Neutrophil (primary cell): Measurements from ENCODE around the gene RTCA.
"Not testable (repeated sequence)": the region's sequence is repeated elsewhere in the genome, so short reads cannot be mapped to it uniquely, and the experiment has no call there.

Source experiments
- H3K27ac ChIP-seq: fragments of 200-600 bp; sonication (generic); 2 replicates; pipeline ENCODE4 v1.5.1; 2016; ENCODE audit warnings: mild to moderate bottlenecking, moderate library complexity
- H3K27me3 ChIP-seq: fragments of 200-600 bp; sonication (generic); 2 replicates; pipeline ENCODE4 v1.6.0; 2016; ENCODE audit warnings: mild to moderate bottlenecking
- H3K36me3 ChIP-seq: fragments of 200-600 bp; sonication (generic); 2 replicates; pipeline ENCODE4 v1.5.1; 2017
- H3K4me1 ChIP-seq, 2 experiments: fragments of 200-600 bp in 1 of 2; sonication (generic) in 1 of 2; 1 replicate in 1 of 2; 2 replicates in 1 of 2; pipeline versions ENCODE4 v1.5.1 to v1.6.1; 2013 to 2016; ENCODE audit warnings: low read depth in 1 of 2, low read length in 1 of 2, mild to moderate bottlenecking in 1 of 2, moderate library complexity in 1 of 2; ENCODE audit not compliant: control insufficient read depth in 1 of 2, insufficient read depth in 1 of 2
- H3K4me3 ChIP-seq, 2 experiments: fragments of 200-600 bp in 1 of 2; sonication (generic) in 1 of 2; 1 replicate in 1 of 2; 2 replicates in 1 of 2; pipeline ENCODE4 v1.5.1; 2013 to 2016; ENCODE audit warnings: low read depth in 1 of 2, low read length in 1 of 2, mild to moderate bottlenecking in 1 of 2, moderate library complexity in 1 of 2
- H3K9me3 ChIP-seq: fragments of 200-600 bp; sonication (generic); 2 replicates; pipeline ENCODE4 v1.5.1; 2016
- TF ChIP-seq, protein P1 (sequence below): fragments of 200-600 bp; sonication (generic); IDR thresholded peaks from 2 replicates; pipeline ENCODE4 v1.5.1; 2016; ENCODE audit warnings: antibody characterized with exemption

The RTCA gene

DNA sequence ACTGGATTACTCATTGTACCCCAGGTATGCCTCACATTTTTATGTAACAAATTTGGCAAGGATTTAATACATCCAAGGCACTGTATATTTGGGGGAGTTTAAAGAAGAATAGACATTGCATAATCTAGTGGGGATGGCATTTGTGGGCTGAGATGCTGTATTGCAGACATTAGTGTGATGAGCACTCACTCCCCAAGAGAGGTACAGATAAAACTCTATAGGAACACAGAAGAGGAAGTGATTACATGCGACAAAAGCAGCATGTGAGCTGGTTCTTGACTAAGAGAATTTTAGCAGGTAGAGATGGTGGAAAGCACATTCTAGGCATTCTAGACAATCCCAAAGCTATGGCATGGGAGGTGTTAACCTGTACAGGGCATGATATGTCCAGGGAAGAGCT is 62.1 kb downstream of the RTCA start:
- TF ChIP-seq, protein P1, sequence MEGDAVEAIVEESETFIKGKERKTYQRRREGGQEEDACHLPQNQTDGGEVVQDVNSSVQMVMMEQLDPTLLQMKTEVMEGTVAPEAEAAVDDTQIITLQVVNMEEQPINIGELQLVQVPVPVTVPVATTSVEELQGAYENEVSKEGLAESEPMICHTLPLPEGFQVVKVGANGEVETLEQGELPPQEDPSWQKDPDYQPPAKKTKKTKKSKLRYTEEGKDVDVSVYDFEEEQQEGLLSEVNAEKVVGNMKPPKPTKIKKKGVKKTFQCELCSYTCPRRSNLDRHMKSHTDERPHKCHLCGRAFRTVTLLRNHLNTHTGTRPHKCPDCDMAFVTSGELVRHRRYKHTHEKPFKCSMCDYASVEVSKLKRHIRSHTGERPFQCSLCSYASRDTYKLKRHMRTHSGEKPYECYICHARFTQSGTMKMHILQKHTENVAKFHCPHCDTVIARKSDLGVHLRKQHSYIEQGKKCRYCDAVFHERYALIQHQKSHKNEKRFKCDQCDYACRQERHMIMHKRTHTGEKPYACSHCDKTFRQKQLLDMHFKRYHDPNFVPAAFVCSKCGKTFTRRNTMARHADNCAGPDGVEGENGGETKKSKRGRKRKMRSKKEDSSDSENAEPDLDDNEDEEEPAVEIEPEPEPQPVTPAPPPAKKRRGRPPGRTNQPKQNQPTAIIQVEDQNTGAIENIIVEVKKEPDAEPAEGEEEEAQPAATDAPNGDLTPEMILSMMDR = no peak
- H3K27ac ChIP-seq = no peak overlapping the region

DNA sequence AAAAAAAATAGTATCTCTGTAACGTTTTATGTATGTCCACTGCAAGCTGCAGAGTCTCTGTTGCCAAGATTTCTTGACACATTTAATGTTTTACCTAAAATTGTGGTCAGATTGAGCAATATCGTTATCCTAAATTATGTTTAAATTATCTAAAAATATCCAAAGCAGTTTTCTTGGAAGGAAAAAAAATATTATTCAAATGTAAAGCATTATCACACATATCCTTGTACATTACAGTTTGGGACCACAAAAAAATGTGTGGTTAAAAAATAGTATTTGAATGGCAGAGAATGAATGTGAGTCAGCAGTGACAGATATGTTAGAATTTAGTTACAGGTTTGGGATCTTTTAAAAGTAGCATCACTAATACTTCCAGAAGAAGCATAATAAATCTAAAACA is 65.1 kb downstream of the RTCA start:
- H3K4me3 ChIP-seq, H3K9me3 ChIP-seq, H3K27ac ChIP-seq, H3K36me3 ChIP-seq, H3K4me1 ChIP-seq, H3K27me3 ChIP-seq: not testable (repeated sequence)

More for the DNA sequence above, 62.1 kb downstream of the RTCA start:
- H3K4me3 ChIP-seq = no peak overlapping the region
- H3K36me3 ChIP-seq = no peaks in the 10 kb centered on the region
- H3K27me3 ChIP-seq = peaks cover 5% of the 10 kb centered on the region
- H3K4me1 ChIP-seq = no peaks in the 10 kb centered on the region
- H3K9me3 ChIP-seq = no peaks in the 10 kb centered on the region

DNA sequence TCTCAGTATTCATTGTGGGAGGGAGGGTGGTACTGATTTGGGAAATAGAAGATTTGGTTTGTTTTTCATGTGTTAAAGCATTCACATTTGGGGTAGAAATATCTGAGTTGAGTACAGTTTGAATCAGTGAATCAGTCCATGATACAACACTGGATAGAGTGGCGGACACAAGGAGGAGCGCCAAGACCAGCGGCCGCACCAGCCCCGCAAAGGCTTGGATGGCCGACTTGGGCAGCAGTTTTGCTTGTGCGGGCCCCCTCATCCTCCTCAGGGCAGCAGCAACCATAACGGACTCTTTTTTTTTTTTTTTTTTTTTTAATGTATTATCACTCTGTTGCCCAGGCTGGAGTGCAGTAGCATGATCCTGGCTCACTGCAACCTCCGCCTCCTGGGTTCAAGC is 66.3 kb downstream of the RTCA start:
- Histone ChIP-seq H3K9me3 (no peaks in the 10 kb centered on the region), H3K4me1 (peaks cover 0 to 8% of the 10 kb centered on the region in 2 experiments), H3K4me3 (no peak overlapping the region), H3K27me3 (peaks cover 5% of the 10 kb centered on the region), H3K36me3 (no peaks in the 10 kb centered on the region), H3K27ac (no peak overlapping the region)
- TF ChIP-seq, protein P1 = no peak

DNA sequence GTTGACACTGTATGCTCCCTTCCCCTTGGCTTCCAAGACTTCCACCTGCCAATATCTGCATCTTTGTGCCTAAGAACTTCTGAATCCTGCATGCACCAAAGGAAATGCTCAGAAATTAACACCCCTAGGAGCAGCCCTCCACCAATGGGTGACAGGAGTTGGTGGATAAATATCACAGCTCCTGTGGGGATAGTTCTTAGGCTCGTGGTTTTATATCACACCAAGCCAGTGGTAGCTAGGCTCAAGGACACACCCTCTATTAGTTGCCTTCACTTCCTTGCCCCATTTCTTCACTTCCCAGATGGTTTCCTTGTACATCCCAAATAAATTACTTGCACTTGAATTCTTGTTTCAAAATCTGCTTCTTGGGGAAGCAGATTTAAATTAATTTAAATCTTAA is 69.4 kb downstream of the RTCA start:
- no peaks in the 10 kb centered on the region for H3K36me3 ChIP-seq
- no peaks in the 10 kb centered on the region for H3K9me3 ChIP-seq
- H3K4me1 ChIP-seq = peaks cover 0 to 8% of the 10 kb centered on the region in 2 experiments
- H3K27me3 ChIP-seq = no peaks in the 10 kb centered on the region
- TF ChIP-seq, protein P1 = no peak
- H3K4me3 ChIP-seq = no peak overlapping the region
- no peak overlapping the region for H3K27ac ChIP-seq

DNA sequence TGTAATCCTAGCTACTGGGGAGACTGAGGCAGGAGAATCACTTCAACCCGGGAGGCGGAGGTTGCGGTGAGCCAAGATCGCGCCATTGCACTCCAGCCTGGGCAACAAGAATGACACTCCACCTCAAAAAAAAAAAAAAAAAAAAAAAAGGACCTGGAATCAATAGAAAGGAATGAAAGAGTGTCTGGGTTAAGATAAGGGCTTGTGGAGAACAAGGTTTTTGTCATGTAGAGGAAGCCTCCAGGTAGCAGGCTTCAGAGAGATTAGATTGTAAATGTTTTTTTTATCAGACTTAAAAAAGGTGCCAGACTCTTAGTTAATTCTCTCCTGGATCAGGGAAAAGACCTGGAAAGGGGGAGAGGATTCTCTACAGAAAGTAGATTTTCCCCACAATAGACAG is 71.9 kb downstream of the RTCA start:
- not testable (repeated sequence) for H3K27ac ChIP-seq, H3K36me3 ChIP-seq, H3K9me3 ChIP-seq, H3K4me1 ChIP-seq, H3K4me3 ChIP-seq, H3K27me3 ChIP-seq

DNA sequence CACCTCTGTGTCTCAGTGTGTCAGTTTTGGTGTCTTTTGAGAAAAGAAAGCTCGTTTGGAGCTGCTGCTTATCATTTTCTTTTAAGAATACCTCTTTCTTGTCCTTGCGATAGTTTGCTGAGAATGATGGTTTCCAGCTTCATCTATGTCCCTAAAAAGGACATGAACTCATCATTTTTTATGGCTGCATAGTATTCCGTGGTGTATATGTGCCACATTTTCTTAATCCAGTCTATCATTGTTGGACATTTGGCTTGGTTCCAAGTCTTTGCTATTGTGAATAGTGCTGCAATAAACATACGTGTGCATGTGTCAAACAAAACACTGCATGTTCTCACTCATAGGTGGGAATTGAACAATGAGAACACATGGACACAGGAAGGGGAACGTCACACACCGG is 73.7 kb downstream of the RTCA start:
- not testable (repeated sequence) for H3K4me1 ChIP-seq, H3K27me3 ChIP-seq, H3K36me3 ChIP-seq, H3K9me3 ChIP-seq, H3K27ac ChIP-seq, H3K4me3 ChIP-seq

DNA sequence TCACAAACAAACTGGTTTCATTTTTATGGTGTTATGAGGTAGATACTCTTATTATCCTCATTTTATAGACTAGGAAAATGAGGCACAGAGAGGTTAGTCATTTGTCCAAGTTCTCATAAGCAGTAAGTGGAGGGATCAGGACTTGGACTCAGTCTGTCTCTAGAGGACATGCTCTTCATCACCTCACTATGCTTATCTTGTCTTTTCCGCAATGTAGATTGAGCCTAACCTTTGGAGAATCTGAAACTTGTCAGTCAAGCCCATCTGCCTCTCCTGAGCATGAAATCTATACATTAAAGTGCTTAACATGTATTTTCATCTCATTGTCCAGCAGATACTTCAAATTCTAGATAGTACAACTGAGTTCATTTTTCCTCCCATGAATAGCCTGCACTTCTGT is 74.5 kb downstream of the RTCA start:
- TF ChIP-seq, protein P1 = no peak
- peaks cover 0 to 2% of the 10 kb centered on the region in 2 experiments for H3K4me1 ChIP-seq
- no peaks in the 10 kb centered on the region for H3K36me3 ChIP-seq
- H3K9me3 ChIP-seq = no peaks in the 10 kb centered on the region
- H3K4me3 ChIP-seq = no peak overlapping the region
- H3K27ac ChIP-seq = no peak overlapping the region
- H3K27me3 ChIP-seq = no peaks in the 10 kb centered on the region
